IMR-90 (cell line): ENCODE results near the gene BMP7. TPM values are rescaled to one million over a fixed set of nuclear protein-coding genes. Genes with fewer than 3 reads are reported as not detected.

Source experiments
- ATAC-seq: fragments of 200-7000 bp; cut with Tn5 transposase; 2 replicates; pipeline ENCODE4 v1.9.1; 2020; ENCODE audit warnings: low read depth, mild to moderate bottlenecking, moderate library complexity
- BruUV-seq: library from RNA; stranded (reverse); fragments of 400-500 nt; replicated peaks from 2 replicates; lab custom pipeline; 2021; lab: Mats Ljungman, UMichigan
- CTCF ChIA-PET: fragments of 300-600 bp; formaldehyde crosslinking; extraction: SDS; loops from one replicate; lab custom pipeline; 2021; ENCODE audit warnings: antibody characterized with exemption; lab: Yijun Ruan, JAX
- POLR2A ChIA-PET: fragments of 300-600 bp; sonication (Branson Sonifier 250); formaldehyde crosslinking; loops from one replicate; lab custom pipeline; 2022; ENCODE audit warnings: antibody characterized with exemption; ENCODE audit not compliant: unreplicated experiment; lab: Charles Lee
- DNase-seq: peaks from one replicate; pipeline ENCODE4 v3.0.0; 2013
- H2AFZ ChIP-seq: replicated peaks from 2 replicates; pipeline ENCODE3; 2013; ENCODE audit warnings: low read length, mild to moderate bottlenecking; ENCODE audit not compliant: poor library complexity
- H2AK5ac ChIP-seq: 2 replicates; pipeline ENCODE4 v1.6.1; 2013; ENCODE audit warnings: low read depth, low read length, inconsistent platforms
- H2AK9ac ChIP-seq: replicated peaks from 2 replicates; pipeline ENCODE3; 2013; ENCODE audit warnings: mild to moderate bottlenecking, low read depth, low read length, moderate library complexity; ENCODE audit not compliant: poor library complexity
- H2BK120ac ChIP-seq: 2 replicates; pipeline ENCODE4 v1.6.1; 2013; ENCODE audit warnings: low read depth, low read length, inconsistent platforms
- H2BK15ac ChIP-seq: 3 replicates; pipeline ENCODE4 v1.6.1; 2013; ENCODE audit warnings: low read depth, low read length, inconsistent platforms
- H2BK20ac ChIP-seq: 2 replicates; pipeline ENCODE4 v1.6.1; 2013; ENCODE audit warnings: low read depth, mild to moderate bottlenecking, inconsistent platforms, low read length, moderate library complexity
- H2BK5ac ChIP-seq: 2 replicates; pipeline ENCODE4 v1.6.1; 2013; ENCODE audit warnings: mild to moderate bottlenecking, low read depth, low read length, inconsistent platforms; ENCODE audit not compliant: poor library complexity, severe bottlenecking
- H3K14ac ChIP-seq: replicated peaks from 2 replicates; pipeline ENCODE4 v1.6.1; 2013; ENCODE audit warnings: low read depth, low read length, inconsistent platforms
- H3K18ac ChIP-seq: 2 replicates; pipeline ENCODE4 v1.6.1; 2013; ENCODE audit warnings: low read depth, low read length, control low read depth
- H3K23ac ChIP-seq: 2 replicates; pipeline ENCODE4 v1.6.1; 2013; ENCODE audit warnings: low read depth, low read length, inconsistent platforms
- H3K27ac ChIP-seq: 2 replicates; pipeline ENCODE4 v1.5.1; 2013; ENCODE audit warnings: mild to moderate bottlenecking, control low read depth, low read length; ENCODE audit not compliant: insufficient read depth
- H3K27me3 ChIP-seq: 2 replicates; pipeline ENCODE4 v1.6.1; 2013; ENCODE audit warnings: low read length; ENCODE audit not compliant: control insufficient read depth, insufficient read depth
- H3K36me3 ChIP-seq: 2 replicates; pipeline ENCODE4 v1.6.1; 2013; ENCODE audit warnings: low read length, mixed read lengths; ENCODE audit not compliant: control insufficient read depth, insufficient read depth
- H3K4ac ChIP-seq: 2 replicates; pipeline ENCODE4 v1.6.1; 2013; ENCODE audit warnings: low read depth, low read length, inconsistent platforms
- H3K4me1 ChIP-seq: 2 replicates; pipeline ENCODE4 v1.6.1; 2013; ENCODE audit warnings: low read length, mixed read lengths; ENCODE audit not compliant: control insufficient read depth, insufficient read depth
- H3K4me2 ChIP-seq: 2 replicates; pipeline ENCODE4 v1.6.1; 2013; ENCODE audit warnings: low read depth, mild to moderate bottlenecking, control low read depth, low read length, moderate library complexity
- H3K4me3 ChIP-seq: 2 replicates; pipeline ENCODE4 v1.5.1; 2013; ENCODE audit warnings: low read depth, mild to moderate bottlenecking, control low read depth, low read length, moderate library complexity; ENCODE audit not compliant: insufficient read depth
- H3K56ac ChIP-seq: 2 replicates; pipeline ENCODE4 v1.6.1; 2013; ENCODE audit warnings: low read length, inconsistent platforms; ENCODE audit not compliant: insufficient read depth; ENCODE audit errors: extremely low read depth
- H3K79me1 ChIP-seq, 2 experiments: 2 replicates each; pipeline ENCODE4 v1.6.1; 2013; ENCODE audit warnings: low read length in 2 of 2, inconsistent platforms in 1 of 2, low read depth in 1 of 2
- H3K9ac ChIP-seq: 2 replicates; pipeline ENCODE4 v1.6.1; 2013; ENCODE audit warnings: low read depth, low read length, control low read depth
- H3K9me1 ChIP-seq: 2 replicates; pipeline ENCODE4 v1.6.1; 2013; ENCODE audit warnings: low read length, inconsistent platforms; ENCODE audit not compliant: insufficient read depth
- H3K9me3 ChIP-seq: 2 replicates; pipeline ENCODE4 v1.6.1; 2013; ENCODE audit warnings: low read length; ENCODE audit not compliant: control insufficient read depth, insufficient read depth
- H4K20me1 ChIP-seq: 2 replicates; pipeline ENCODE4 v1.6.1; 2013; ENCODE audit warnings: low read length, inconsistent platforms; ENCODE audit not compliant: insufficient read depth
- H4K5ac ChIP-seq: 2 replicates; pipeline ENCODE4 v1.6.1; 2013; ENCODE audit warnings: mild to moderate bottlenecking, low read depth, low read length, control low read depth
- H4K8ac ChIP-seq, 2 experiments: 2 replicates each; pipeline ENCODE4 v1.6.1; 2013; ENCODE audit warnings: low read depth in 2 of 2, low read length in 2 of 2, control low read depth in 1 of 2, inconsistent platforms in 1 of 2
- H4K91ac ChIP-seq: 2 replicates; pipeline ENCODE4 v1.6.1; 2013; ENCODE audit warnings: low read depth, low read length, inconsistent platforms; ENCODE audit not compliant: insufficient read depth
- CEBPB ChIP-seq: IDR thresholded peaks from 2 replicates; pipeline ENCODE4 v1.6.1; 2012; ENCODE audit warnings: low read depth, low read length, improper control_type of control experiment
- RFX5 ChIP-seq: IDR thresholded peaks from 2 replicates; pipeline ENCODE4 v1.8.0; 2012; ENCODE audit warnings: low read depth, mild to moderate bottlenecking, low read length, moderate library complexity
- WGBS, 2 experiments: methylation state at CpG; one replicate each; pipeline versions ENCODE4 v1.1.5 to v1.1.7; 2013; ENCODE audit warnings: missing lambda C conversion rate in 2 of 2; ENCODE audit not compliant: insufficient read length in 1 of 2; ENCODE audit errors: extremely low coverage in 2 of 2; 5-methylcytosine and 5-hydroxymethylcytosine counted together
- dilution Hi-C: fragments of 300-500 bp; cut with HindIII; formaldehyde crosslinking; loops from one replicate; pipeline ENCODE4 v1.14.3; 2018; ENCODE audit warnings: low sequenced_read_pairs; ENCODE audit not compliant: unreplicated experiment
- in situ Hi-C: fragments of 300-500 bp; cut with MboI; formaldehyde crosslinking; loops from 3 replicates; pipeline ENCODE4 v1.14.3; 2019; ENCODE audit warnings: low sequenced_read_pairs, inconsistent platforms, mixed read lengths
- intact Hi-C: fragments of 100-400 bp; cut with micrococcal nuclease; formaldehyde crosslinking; loops from 2 replicates; pipeline ENCODE4 v1.10.0; 2022
- polyA plus RNA-seq, 3 experiments: library from polyadenylated mRNA; depleted of rRNA; stranded (reverse); fragments of >200 nt; gene quantifications; 2 replicates each; pipeline ENCODE4 v1.2.3, GENCODE V29; 2012; ENCODE audit warnings: low replicate concordance in 1 of 3
- total RNA-seq: library from RNA; depleted of rRNA; stranded (reverse); fragments of >200 nt; gene quantifications from 2 replicates; pipeline ENCODE4 v1.2.3, GENCODE V29; 2012

Gene BMP7
- total and polyA plus RNA-seq, 2 of the 4 experiments (the other 2 are of a cell fraction) = not detected

DNA sequence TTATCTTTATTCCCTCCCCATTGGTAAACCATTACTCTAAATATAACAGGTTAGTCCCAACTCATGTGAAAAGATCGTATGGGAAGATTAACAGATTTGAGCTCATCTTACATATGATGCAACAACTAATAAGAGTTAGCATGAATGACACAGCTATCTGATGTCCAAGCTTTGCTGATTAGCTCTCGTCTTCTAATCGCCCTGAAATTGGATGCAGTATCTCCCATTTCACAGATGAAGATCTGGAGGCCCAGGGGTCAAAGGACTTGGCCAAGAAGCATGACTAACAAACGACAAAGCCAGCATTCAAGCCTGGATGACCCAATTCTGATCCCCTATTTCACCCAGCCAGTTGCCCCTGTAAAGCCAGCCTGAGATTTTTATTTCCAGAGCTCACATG is 8.4 kb upstream of the BMP7 start:
- Histone ChIP-seq H3K27ac (no peak overlapping the region), H3K9me1 (no peaks in the 10 kb centered on the region), H2AK9ac (no peak overlapping the region), H3K23ac (no peak overlapping the region), H4K8ac (no peak overlapping the region), H3K4me1 (no peaks in the 10 kb centered on the region), H3K4ac (no peak overlapping the region), H4K91ac (no peak overlapping the region), H2BK5ac (no peak overlapping the region), H3K56ac (no peak overlapping the region), H3K27me3 (peaks cover 5% of the 10 kb centered on the region; the same call in 1 of the 2 replicates), H2AFZ (no peak overlapping the region), H3K4me2 (no peak overlapping the region), H3K18ac (no peak overlapping the region), H3K36me3 (no peaks in the 10 kb centered on the region), H3K9ac (no peak overlapping the region), H2BK20ac (no peak overlapping the region), H4K5ac (no peak overlapping the region), H3K9me3 (no peaks in the 10 kb centered on the region), H3K4me3 (no peak overlapping the region), H3K14ac (no peak overlapping the region), H3K79me1 (no peaks in the 10 kb centered on the region), H2BK120ac (no peak overlapping the region), H2AK5ac (no peak overlapping the region), H4K20me1 (no peaks in the 10 kb centered on the region; the same call in 1 of the 2 replicates), H2BK15ac (no peak overlapping the region)
- 0 out of 2 replicates have a peak, but pooled peaks have one; percentile 17 for TF ChIP-seq CEBPB
- TF ChIP-seq RFX5 = no peak
- ATAC-seq (no peak), DNase-seq (no peak)
- dilution Hi-C loops = no loop called here
- 73% methylated on average over 2 of the region's 4 CpGs; no CpG with 5 or more reads in 1 of the 2 experiments for WGBS, 2 experiments
- in situ Hi-C loops = no loop called here
- BruUV-seq = no TSS peak
- ChIA-PET POLR2A (no interaction called here), CTCF (no interaction called here)
- intact Hi-C loops = no loop called here
